ENCODE data around the gene C20orf204. TPM values are rescaled to one million over a fixed set of nuclear protein-coding genes. Genes with fewer than 3 reads are reported as not detected.

The C20orf204 gene
- total and polyA plus RNA-seq, 2 donors (not counting 3 experiments of a cell fraction or from before 2014, with no cell fraction given) = 2.8 to 5.8 TPM

- no peak for FAIRE-seq
- peaks cover 8 to 56% of the 10 kb centered on the region in 2 experiments for H3K36me3 ChIP-seq (ENCODE audit: control insufficient read depth in 2 of 2, extremely low read depth in 1 of 2, insufficient read depth in 2 of 2, low read length in 2 of 2)
Measured at GRCh38 chr20:64000906-64001305, 35.1 kb upstream of the C20orf204 start.

More at GRCh38 chr20:64000906-64001305, 35.1 kb upstream of the C20orf204 start:
- H3K9me1 ChIP-seq (replicated peaks; ENCODE audit: control insufficient read depth, extremely low read depth, insufficient read depth, low read length) = no peaks in the 10 kb centered on the region
- no peak overlapping the region for H3K4me2 ChIP-seq (ENCODE audit: insufficient read depth, low read length)
- dilution Hi-C loops (cut with MboI; ENCODE audit: extremely low pct_ligation_motif_present, low sequenced_read_pairs) = no loop called here
- H2AFZ ChIP-seq (ENCODE audit: low read depth, low read length) = no peak overlapping the region
- intact Hi-C loops (cut with micrococcal nuclease) = no loop called here
- ChIA-PET POLR2A (interaction anchor here (0.6 kb wide), 1 partner anchor 31 kb away, joined by 5 read pairs; no protein-coding TSS in a partner anchor), CTCF (no interaction called here)
- no peaks in the 10 kb centered on the region for H3K4me1 ChIP-seq (ENCODE audit: control insufficient read depth, extremely low read depth, insufficient read depth, low read length)
- no TSS peak for BruUV-seq (replicated peaks)
- H3K9ac ChIP-seq (replicated peaks; ENCODE audit: extremely low read depth, insufficient read depth, low read length) = no peak overlapping the region
- no peaks in the 10 kb centered on the region for H3K79me2 ChIP-seq (ENCODE audit: control insufficient read depth, insufficient read depth, low read length)
- no peaks in the 10 kb centered on the region for H3K9me3 ChIP-seq (replicated peaks; ENCODE audit: control insufficient read depth, insufficient read depth, low read length)
- no peak for DNase-seq (ENCODE audit: low read depth, low spot score)
- no peaks in the 10 kb centered on the region for H3K27me3 ChIP-seq (ENCODE audit: control insufficient read depth in 2 of 2, insufficient read depth in 2 of 2, low read length in 2 of 2)
- no peak overlapping the region for H3K4me3 ChIP-seq (replicated peaks in 1 of 3; ENCODE audit: insufficient read depth in 1 of 3, low read depth in 1 of 3, low read length in 3 of 3)
- no peaks in the 10 kb centered on the region for H4K20me1 ChIP-seq (replicated peaks; ENCODE audit: control insufficient read depth, extremely low read depth, insufficient read depth, low read length)
- TF ChIP-seq MAX (IDR thresholded peaks at IDR 0.05; ENCODE audit: insufficient read depth, insufficient read length) (no peak), JUN (IDR thresholded peaks at IDR 0.05; ENCODE audit: borderline replicate concordance, insufficient read depth, insufficient read length, low read depth) (no peak), POLR2AphosphoS5 (IDR thresholded peaks at IDR 0.05; ENCODE audit: insufficient read depth, low read depth, low read length) (no peak), FOS (IDR thresholded peaks at IDR 0.05; ENCODE audit: borderline replicate concordance, insufficient read depth, low read length) (no peak), CTCF (IDR thresholded peaks at IDR 0.05; ENCODE audit: extremely low read depth in 1 of 2, insufficient read depth in 1 of 2, low read depth in 1 of 2, low read length in 2 of 2) (no peak), MYC (IDR thresholded peaks at IDR 0.05; ENCODE audit: low read depth, low read length) (no peak), EZH2 (IDR thresholded peaks at IDR 0.05; ENCODE audit: borderline replicate concordance, low read depth, low read length, severe bottlenecking) (no peak), GATA2 (IDR thresholded peaks at IDR 0.05; ENCODE audit: insufficient read depth, insufficient read length, low read depth, low read length) (no peak), POLR2A (IDR thresholded peaks at IDR 0.05; ENCODE audit: low read depth, low read length) (no peak)
- H3K27ac ChIP-seq (ENCODE audit: insufficient read depth, low read depth, low read length) = no peak overlapping the region

All from endothelial cell of umbilical vein (primary cell).